Measurements from ENCODE around the gene MRPL36. TPM values are rescaled to one million over a fixed set of nuclear protein-coding genes. Genes with fewer than 3 reads are reported as not detected.

Gene MRPL36
- total RNA-seq, 1 experiment from 2014 or later = 26.6 TPM

GRCh38 chr5:1751026-1751863, 48.4 kb downstream of the MRPL36 start:
- DNase-seq (ENCODE audit: low read depth) = no peak

DNA sequence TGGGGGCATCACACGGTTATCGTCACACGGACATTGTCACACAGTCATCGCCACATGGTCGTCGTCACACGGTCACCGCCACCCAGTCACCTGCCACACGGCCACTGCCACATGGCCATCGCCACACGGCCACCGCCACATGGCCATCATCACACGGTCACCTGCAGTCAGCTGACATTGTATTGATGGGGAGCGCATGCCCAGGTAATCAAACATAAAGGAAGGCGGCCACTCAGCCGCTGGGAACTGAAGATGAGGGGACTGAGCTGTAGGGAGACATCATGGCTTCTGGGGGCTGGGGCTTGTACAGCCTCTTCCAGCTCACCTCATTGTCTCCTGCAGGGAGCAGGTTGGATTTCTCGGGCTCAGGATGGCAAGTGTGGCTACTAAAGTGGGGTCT, 49.2 kb downstream of the MRPL36 start:
- no peak for DNase-seq (ENCODE audit: low read depth)

DNA sequence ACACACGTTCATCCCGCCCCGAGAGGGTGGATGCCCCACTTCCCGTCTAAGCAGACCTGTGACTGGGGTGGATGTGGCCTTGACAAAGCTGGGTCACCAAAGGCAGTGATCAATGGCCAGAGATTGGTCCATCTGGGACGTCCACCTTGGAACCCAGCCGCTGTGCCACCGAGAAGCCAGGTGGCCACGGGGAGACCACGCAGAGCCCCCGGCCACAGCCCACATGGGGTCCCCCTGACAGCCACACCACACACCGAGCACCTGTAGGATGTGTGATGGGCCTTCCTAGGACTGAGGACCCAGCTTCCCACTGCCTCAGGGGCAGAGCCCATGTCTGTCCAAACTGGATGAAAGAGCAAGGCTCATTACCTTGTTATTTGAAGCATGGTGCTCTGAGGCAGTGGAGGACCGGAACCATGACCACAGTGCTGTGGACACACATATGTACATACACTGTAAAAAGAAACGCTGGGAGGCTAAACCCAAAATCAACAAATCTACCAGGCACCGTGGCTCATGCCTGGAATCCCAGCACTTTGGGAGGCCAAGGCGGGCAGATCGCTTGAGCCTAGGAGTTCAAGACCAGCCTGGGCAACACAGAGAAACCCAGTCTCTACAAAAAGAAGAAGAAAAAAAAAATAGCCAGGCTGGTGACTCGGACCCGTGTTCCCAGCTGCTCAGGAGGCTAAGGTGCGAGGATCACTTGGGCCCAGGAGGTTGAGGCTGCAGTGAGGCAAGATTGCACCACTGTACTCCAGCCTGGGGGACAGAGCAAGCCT, 50.1 kb downstream of the MRPL36 start:
- DNase-seq (ENCODE audit: low read depth) = no peak

- DNase-seq (ENCODE audit: low read depth) = no peak
Measured at GRCh38 chr5:1748845-1749244, 50.8 kb downstream of the MRPL36 start.

Other genes with a start within 250 kb of the MRPL36 start
- gene NDUFS6, start 1.6 kb upstream of the MRPL36 start, total RNA-seq (2014; rRNA removed; shearing (Covaris generic)) = 72.4 and 74.7 TPM in 2 replicates
- gene IRX4, start 83.1 kb upstream of the MRPL36 start, total RNA-seq (2014; rRNA removed; shearing (Covaris generic)) = 4.6 and 10.2 TPM in 2 replicates